Body of pancreas (tissue), 4 donors: Measurements from ENCODE around the gene TOMM22. TPM values are rescaled to one million over a fixed set of nuclear protein-coding genes. Genes with fewer than 3 reads are reported as not detected.
A peak's percentile ranks its signal among the peaks of the same experiment; 100 is the strongest.

ENCODE experiments used
- ATAC-seq: fragments of 150-250 bp; one replicate; pipeline ENCODE4 v1.9.1; 2016
- DNase-seq, 4 donors: peaks; one replicate each; pipeline ENCODE4 v3.0.0-alpha.2; 2019
- H3K27ac ChIP-seq, 4 donors: fragments of 200-600 bp; sonication (generic); 1 replicate in 3 of 4; 2 replicates in 1 of 4; pipeline versions ENCODE4 v1.5.1 to v1.6.1; 2016 to 2019; ENCODE audit warnings: mild to moderate bottlenecking in 1 of 4, mixed read lengths in 1 of 4, moderate library complexity in 1 of 4
- H3K27me3 ChIP-seq, 2 donors: fragments of 200-600 bp; sonication (generic); one replicate each; pipeline ENCODE4 v1.6.0; 2016; ENCODE audit warnings: mild to moderate bottlenecking in 1 of 2
- H3K36me3 ChIP-seq, 2 donors: fragments of 200-600 bp; sonication (generic); replicated peaks in 1 of 2; 2 replicates each; pipeline ENCODE4 v1.5.1; 2016; ENCODE audit warnings: low read depth in 2 of 2; ENCODE audit not compliant: insufficient read depth in 1 of 2
- H3K4me1 ChIP-seq: fragments of 200-600 bp; sonication (generic); one replicate; pipeline ENCODE4 v1.6.0; 2016
- H3K4me3 ChIP-seq, 2 donors: fragments of 200-600 bp; sonication (generic); 1 replicate in 1 of 2; 2 replicates in 1 of 2; pipeline ENCODE4 v1.5.1; 2016 to 2019
- H3K9me3 ChIP-seq, 3 donors: fragments of 200-600 bp; sonication (generic); 1 replicate in 2 of 3; 2 replicates in 1 of 3; pipeline ENCODE4 v1.5.1; 2016
- CTCF ChIP-seq, 7 experiments: fragments of 450-650 bp in 4 of 7; fragments of 200-600 bp in 3 of 7; sonication (generic) in 3 of 7; IDR thresholded peaks; one replicate each; pipeline ENCODE4 v1.5.1; 2016 to 2019; ENCODE audit warnings: antibody characterized with exemption in 7 of 7
- POLR2A ChIP-seq, 3 donors: fragments of 450-650 bp; IDR thresholded peaks; one replicate each; pipeline ENCODE4 v1.6.1; 2016; ENCODE audit warnings: antibody characterized with exemption in 3 of 3, mild to moderate bottlenecking in 2 of 3
- WGBS, 2 donors: methylation state at CpG; one replicate each; pipeline ENCODE4 v1.1.5; 2017; 5-methylcytosine and 5-hydroxymethylcytosine counted together
- intact Hi-C: fragments of 100-400 bp; cut with DNase I; formaldehyde crosslinking; loops from one replicate; pipeline ENCODE4 v1.15.1; 2023
- total RNA-seq, 2 donors: library from RNA; depleted of rRNA; stranded (reverse); fragments of >200 nt; gene quantifications; one replicate each; pipeline ENCODE4 v1.1.0, GENCODE V29; 2016

Gene TOMM22
- total RNA-seq, 2 donors from 2014 or later: 16.6 to 21.4 TPM

- Histone ChIP-seq H3K27me3 (no peaks in the 10 kb centered on the region), H3K4me1 (peaks cover 29% of the 10 kb centered on the region), H3K9me3 (no peaks in the 10 kb centered on the region), H3K27ac (no peak overlapping the region), H3K4me3 (no peak overlapping the region), H3K36me3 (no peaks in the 10 kb centered on the region)
- ATAC-seq (no peak), DNase-seq (no peak)
- TF ChIP-seq POLR2A (IDR thresholded peaks at IDR 0.05): no peak
- no peak for TF ChIP-seq CTCF (IDR thresholded peaks at IDR 0.05)
- intact Hi-C loops: no loop called here
- WGBS, 2 donors: 63 to 65% methylated on average over 3 of the region's 3 CpGs
Measured at GRCh38 chr22:38710866-38711265, 29.1 kb downstream of the TOMM22 start.

DNA sequence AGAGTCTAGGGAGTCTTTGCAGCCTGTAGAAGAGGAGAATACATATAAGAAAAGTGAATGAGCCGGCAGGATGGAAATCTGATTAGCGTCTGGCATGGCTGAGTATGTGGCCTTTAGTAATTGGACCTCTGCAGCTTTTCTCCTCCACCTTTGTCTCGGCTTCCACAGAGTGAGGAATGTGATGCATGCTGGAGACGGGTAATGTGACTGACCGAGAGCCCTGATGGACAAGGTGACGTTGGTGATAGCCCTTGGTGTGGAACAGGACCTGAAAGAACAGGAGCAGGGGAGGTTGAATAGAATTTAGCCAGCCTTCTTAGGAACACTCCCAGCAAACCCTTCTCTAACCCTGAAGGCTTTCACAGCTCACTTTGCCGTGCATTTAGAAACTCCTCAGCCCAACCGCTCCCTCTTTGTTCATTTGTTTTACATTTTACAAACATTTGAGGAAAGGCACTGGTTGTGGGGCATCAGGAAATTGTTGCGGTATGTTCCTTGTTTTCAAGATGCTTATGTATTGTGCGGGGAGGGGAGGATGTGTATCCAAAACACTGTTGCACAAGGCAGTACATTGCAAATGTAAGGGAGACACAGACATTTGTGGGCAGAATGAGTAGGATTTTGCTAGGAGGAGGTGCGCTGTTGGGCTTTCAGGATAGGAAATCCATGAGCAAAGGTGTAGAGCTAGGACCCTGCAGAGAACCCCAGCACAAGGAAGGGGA is 30.9 kb downstream of the TOMM22 start:
- Histone ChIP-seq H3K4me3 (no peak overlapping the region), H3K27me3 (no peaks in the 10 kb centered on the region), H3K36me3 (no peaks in the 10 kb centered on the region), H3K9me3 (no peaks in the 10 kb centered on the region), H3K4me1 (peaks cover 20% of the 10 kb centered on the region), H3K27ac (no peak overlapping the region)
- ATAC-seq (no peak), DNase-seq (no peak)
- 84 to 87% methylated on average over 11 of the region's 11 CpGs for WGBS, 2 donors
- no peak for TF ChIP-seq POLR2A (IDR thresholded peaks at IDR 0.05)
- TF ChIP-seq CTCF (IDR thresholded peaks at IDR 0.05): no peak
- intact Hi-C loops: no loop called here

- WGBS, 2 donors: 87 to 90% methylated on average over 7 to 8 of the region's 8 CpGs
- H3K4me1 ChIP-seq: peaks cover 21% of the 10 kb centered on the region
Measured at GRCh38 chr22:38713921-38714320, 32.2 kb downstream of the TOMM22 start.

GRCh38 chr22:38715176-38715764 is 33.5 kb downstream of the TOMM22 start:
- ATAC-seq (no peak), DNase-seq (no peak)
- Histone ChIP-seq H3K9me3 (no peaks in the 10 kb centered on the region), H3K27ac (peak overlapping the region in 1 of 4 donors; percentile 32), H3K4me1 (peaks cover 14% of the 10 kb centered on the region), H3K36me3 (no peaks in the 10 kb centered on the region), H3K4me3 (no peak overlapping the region), H3K27me3 (no peaks in the 10 kb centered on the region)
- TF ChIP-seq CTCF (IDR thresholded peaks at IDR 0.05) (no peak), POLR2A (IDR thresholded peaks at IDR 0.05) (no peak)
- 83 to 89% methylated on average over 9 of the region's 9 CpGs for WGBS, 2 donors
- intact Hi-C loops: no loop called here

More at GRCh38 chr22:38713921-38714320, 32.2 kb downstream of the TOMM22 start:
- Histone ChIP-seq H3K27me3 (no peaks in the 10 kb centered on the region), H3K9me3 (no peaks in the 10 kb centered on the region), H3K27ac (no peak overlapping the region), H3K4me3 (no peak overlapping the region), H3K36me3 (no peaks in the 10 kb centered on the region)
- ATAC-seq: no peak
- DNase-seq: no peak
- TF ChIP-seq CTCF (IDR thresholded peaks at IDR 0.05): no peak
- no peak for TF ChIP-seq POLR2A (IDR thresholded peaks at IDR 0.05)
- intact Hi-C loops: no loop called here
